Middle frontal gyrus (tissue), 1 donor: ENCODE data around the gene SNRPD3.
"Not testable (repeated sequence)": the region's sequence is repeated elsewhere in the genome, so short reads cannot be mapped to it uniquely, and the experiment has no call there.

Experiments
- DNase-seq: peaks from one replicate; pipeline ENCODE4 v3.0.0-alpha.2; 2015; ENCODE audit warnings: low spot score; ENCODE audit errors: extremely low spot score

Gene SNRPD3

GRCh38 chr22:24608327-24608726, 52.5 kb downstream of the SNRPD3 start:
- not testable (repeated sequence) for DNase-seq

- not testable (repeated sequence) for DNase-seq
Measured at GRCh38 chr22:24609888-24610287, 54.1 kb downstream of the SNRPD3 start.

DNA sequence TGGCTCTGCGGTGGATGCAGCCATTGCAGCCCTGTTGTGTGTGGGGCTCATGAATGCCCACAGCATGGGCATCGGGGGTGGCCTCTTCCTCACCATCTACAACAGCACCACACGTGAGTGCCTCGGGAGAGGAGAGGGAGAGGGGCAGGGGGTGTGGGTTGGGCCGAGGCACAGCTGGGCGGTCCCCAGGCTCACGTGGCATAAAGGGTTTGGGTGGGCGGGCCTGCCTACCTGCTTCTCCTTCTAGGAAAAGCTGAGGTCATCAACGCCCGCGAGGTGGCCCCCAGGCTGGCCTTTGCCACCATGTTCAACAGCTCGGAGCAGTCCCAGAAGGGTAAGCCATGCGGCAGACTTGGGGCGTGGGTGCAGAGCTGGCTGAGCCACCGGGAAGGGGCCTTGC, 59.0 kb downstream of the SNRPD3 start:
- DNase-seq: not testable (repeated sequence)

DNA sequence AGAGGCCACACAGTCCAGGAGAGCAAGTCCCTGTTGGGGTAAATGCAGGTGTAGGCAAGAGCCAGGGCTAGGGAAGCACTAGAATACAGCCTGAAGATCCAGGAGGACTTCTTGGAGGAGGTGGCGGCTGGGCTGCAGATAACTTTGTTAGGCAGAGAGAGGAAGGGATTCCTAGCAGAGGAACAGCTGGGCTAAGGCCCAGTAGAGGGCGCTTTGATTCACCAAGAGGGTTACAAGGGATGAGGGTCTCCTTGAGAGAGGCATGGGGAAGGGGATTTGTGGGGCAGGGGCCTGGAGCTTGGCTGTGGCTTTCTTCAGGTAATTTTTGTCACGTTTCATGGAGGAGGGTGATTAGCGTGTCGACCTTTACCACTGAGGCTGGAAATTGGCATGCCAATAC, 65.4 kb downstream of the SNRPD3 start:
- not testable (repeated sequence) for DNase-seq

GRCh38 chr22:24622596-24622995, 66.8 kb downstream of the SNRPD3 start:
- DNase-seq: not testable (repeated sequence)
